ENCODE measurements around the gene NMRK1. TPM values are rescaled to one million over a fixed set of nuclear protein-coding genes. Genes with fewer than 3 reads are reported as not detected.

NMRK1 gene
- total RNA-seq (100 to 1,000 TPM in 2 of 5 experiments, 10 to 100 TPM in 3; 23.4 to 103 (median 58.1) TPM), polyA plus RNA-seq (10 to 100 TPM; 64.3 to 75.5 TPM), total RNA-seq (63.4 reads per million, percentile 76 among the genes with 10 or more reads in this experiment)

GRCh38 chr9:75087824-75088645, at the start of gene NMRK1, which contains the start of gene OSTF1:
Gene NMRK1, minus strand, starts transcription at chr9:75088155. Its CDS starts 5,040 bp downstream, at chr9:75083115.
Gene OSTF1, plus strand, starts transcription at chr9:75088514. Its CDS starts 179 bp downstream, at chr9:75088693.
- peak within 1 kb of the TSS; percentile 92 for H3K27ac ChIP-seq (ENCODE audit: low read depth, low read length)
- H3K4me1 ChIP-seq (ENCODE audit: control insufficient read depth in 2 of 2, insufficient read depth in 2 of 2, low read length in 2 of 2), result peaks cover 29 to 46% of the 10 kb centered on the region in 2 donors
- peak; percentile 93 for ATAC-seq
- H3K4me3 ChIP-seq (ENCODE audit: low read length), result peak within 1 kb of the TSS; percentile 76
- H3K27me3 ChIP-seq (ENCODE audit: control insufficient read depth in 2 of 2, insufficient read depth in 2 of 2, low read length in 2 of 2), result no peaks in the 10 kb centered on the region
- peaks cover 57 to 82% (median 75%) of the 10 kb centered on the region in 7 donors for H3K4me1 Mint-ChIP-seq
- H3K27me3 Mint-ChIP-seq, result no peaks in the 10 kb centered on the region
- no peaks in the 10 kb centered on the region for H3K9me3 Mint-ChIP-seq
- H3K36me3 Mint-ChIP-seq, result peaks cover 0 to 13% (median under 1%) of the 10 kb centered on the region in 5 donors
- peak within 1 kb of the TSS; percentile 91 to 98 (median 94) for H3K27ac Mint-ChIP-seq
- peaks cover 0 to 9% (median 0%) of the 10 kb centered on the region in 3 experiments for H3K36me3 ChIP-seq (ENCODE audit: control insufficient read depth in 2 of 3, insufficient read depth in 3 of 3, low read length in 3 of 3)
- peak; percentile 89 to 95 (median 95) for DNase-seq
- intact Hi-C loops (cut with micrococcal nuclease), result loop anchor here (1.0 to 10.0 kb wide), 18 partner anchors 11 to 1933 kb away; partner anchors contain the start of genes CARNMT1 (in 2 of the 2), GCNT1 (in 2 of the 2), PCSK5 (in 2 of the 2) and RFK (in 2 of the 2)
- ChIA-PET POLR2A (interaction anchor here (0.6 to 7.2 kb wide), 22 partner anchors 8 to 136 kb away, joined by 3 to 60 read pairs (median 4); partner anchors contain the start of genes C9orf40 and CARNMT1), CTCF (interaction anchor here (1.0 to 1.8 kb wide), 6 partner anchors 12 to 1306 kb away, joined by 3 to 7 read pairs (median 4); partner anchors contain the start of genes CARNMT1 and RFK)
- H3K4me3 Mint-ChIP-seq, result peak within 1 kb of the TSS; percentile 89 to 100 (median 99)
- H3K9me3 ChIP-seq (ENCODE audit: control insufficient read depth in 2 of 3, low read length in 3 of 3), result no peaks in the 10 kb centered on the region

GRCh38 chr9:75134495-75134894, 46.5 kb upstream of the NMRK1 start:
- ATAC-seq (no peak), DNase-seq (no peak)
- Histone ChIP-seq H3K27ac (ENCODE audit: low read depth, low read length) (no peak overlapping the region), H3K4me1 (ENCODE audit: control insufficient read depth in 2 of 2, insufficient read depth in 2 of 2, low read length in 2 of 2) (peaks cover 17 to 19% of the 10 kb centered on the region in 2 donors), H3K9me3 (ENCODE audit: control insufficient read depth in 2 of 3, low read length in 3 of 3) (no peaks in the 10 kb centered on the region), H3K36me3 (ENCODE audit: control insufficient read depth in 2 of 3, insufficient read depth in 3 of 3, low read length in 3 of 3) (peaks cover 0 to 43% (median 10%) of the 10 kb centered on the region in 3 experiments), H3K4me3 (ENCODE audit: low read length) (no peak overlapping the region), H3K27me3 (ENCODE audit: control insufficient read depth in 2 of 2, insufficient read depth in 2 of 2, low read length in 2 of 2) (no peaks in the 10 kb centered on the region)
- Mint-ChIP-seq H3K36me3 (peaks cover 40 to 66% (median 64%) of the 10 kb centered on the region in 5 donors), H3K9me3 (no peaks in the 10 kb centered on the region), H3K27ac (peak overlapping the region in 6 of 9 donors; percentile 56 to 86 (median 75)), H3K27me3 (no peaks in the 10 kb centered on the region), H3K4me1 (peaks cover 11 to 76% (median 63%) of the 10 kb centered on the region in 7 donors), H3K4me3 (no peak overlapping the region)
- CTCF ChIA-PET, result interaction anchor here (1.6 kb wide), 1 partner anchor 51 kb away, joined by 6 read pairs; no protein-coding TSS in a partner anchor
- POLR2A ChIA-PET, result interaction anchor here (0.7 kb wide), 2 partner anchors 40 to 106 kb away, joined by 3 to 4 read pairs; partner anchors contain the start of gene CARNMT1
- intact Hi-C loops (cut with micrococcal nuclease), result no loop called here

- Histone ChIP-seq H3K27ac (ENCODE audit: low read depth, low read length) (peak overlapping the region; percentile 32), H3K9me3 (ENCODE audit: control insufficient read depth in 2 of 3, low read length in 3 of 3) (no peaks in the 10 kb centered on the region), H3K4me1 (ENCODE audit: control insufficient read depth in 2 of 2, insufficient read depth in 2 of 2, low read length in 2 of 2) (peaks cover 8 to 10% of the 10 kb centered on the region in 2 donors), H3K27me3 (ENCODE audit: control insufficient read depth in 2 of 2, insufficient read depth in 2 of 2, low read length in 2 of 2) (no peaks in the 10 kb centered on the region), H3K4me3 (ENCODE audit: low read length) (no peak overlapping the region), H3K36me3 (ENCODE audit: control insufficient read depth in 2 of 3, insufficient read depth in 3 of 3, low read length in 3 of 3) (peaks cover 0 to 43% (median 10%) of the 10 kb centered on the region in 3 experiments)
- ChIA-PET CTCF (interaction anchor here (0.7 kb wide), 1 partner anchor 17 kb away, joined by 4 read pairs; no protein-coding TSS in a partner anchor), POLR2A (interaction anchor here (1.1 kb wide), 1 partner anchor 48 kb away, joined by 3 read pairs; no protein-coding TSS in a partner anchor)
- intact Hi-C loops (cut with micrococcal nuclease), result no loop called here
- H3K36me3 Mint-ChIP-seq, result peaks cover 40 to 76% (median 69%) of the 10 kb centered on the region in 5 donors
- no peaks in the 10 kb centered on the region for H3K9me3 Mint-ChIP-seq
- no peak overlapping the region for H3K4me3 Mint-ChIP-seq
- DNase-seq (no peak), ATAC-seq (no peak)
- peaks cover 12 to 74% (median 61%) of the 10 kb centered on the region in 7 donors for H3K4me1 Mint-ChIP-seq
- peak overlapping the region in 7 of 9 donors; percentile 50 to 88 (median 84) for H3K27ac Mint-ChIP-seq
- no peaks in the 10 kb centered on the region for H3K27me3 Mint-ChIP-seq
Observed at GRCh38 chr9:75133396-75133795, 45.4 kb upstream of the NMRK1 start.

GRCh38 chr9:75132244-75132643, 44.3 kb upstream of the NMRK1 start:
- Mint-ChIP-seq H3K4me1 (peaks cover 8 to 71% (median 58%) of the 10 kb centered on the region in 7 donors), H3K27me3 (no peaks in the 10 kb centered on the region), H3K9me3 (no peaks in the 10 kb centered on the region), H3K36me3 (peaks cover 37 to 68% (median 66%) of the 10 kb centered on the region in 5 donors), H3K27ac (peak overlapping the region; percentile 1 to 74 (median 20)), H3K4me3 (no peak overlapping the region)
- CTCF ChIA-PET, result interaction anchor here (0.5 kb wide), 1 partner anchor 39 kb away, joined by 3 read pairs; no protein-coding TSS in a partner anchor
- ATAC-seq, result no peak
- Histone ChIP-seq H3K27me3 (ENCODE audit: control insufficient read depth in 2 of 2, insufficient read depth in 2 of 2, low read length in 2 of 2) (no peaks in the 10 kb centered on the region), H3K36me3 (ENCODE audit: control insufficient read depth in 2 of 3, insufficient read depth in 3 of 3, low read length in 3 of 3) (peaks cover 0 to 39% (median 10%) of the 10 kb centered on the region in 3 experiments), H3K4me1 (ENCODE audit: control insufficient read depth in 2 of 2, insufficient read depth in 2 of 2, low read length in 2 of 2) (peaks cover 0 to under 1% of the 10 kb centered on the region in 2 donors), H3K27ac (ENCODE audit: low read depth, low read length) (no peak overlapping the region), H3K4me3 (ENCODE audit: low read length) (no peak overlapping the region), H3K9me3 (ENCODE audit: control insufficient read depth in 2 of 3, low read length in 3 of 3) (no peaks in the 10 kb centered on the region)
- DNase-seq, result no peak
- intact Hi-C loops (cut with micrococcal nuclease), result no loop called here
- POLR2A ChIA-PET, result interaction anchor here (1.1 to 2.3 kb wide), 2 partner anchors 16 to 47 kb away, joined by 3 to 8 read pairs; no protein-coding TSS in a partner anchor

GRCh38 chr9:75131700-75132099, 43.7 kb upstream of the NMRK1 start:
- H3K27ac Mint-ChIP-seq, result peak overlapping the region in 7 of 9 donors; percentile 9 to 74 (median 45)
- ChIA-PET POLR2A (interaction anchor here (2.3 kb wide), 1 partner anchor 17 kb away, joined by 8 read pairs; no protein-coding TSS in a partner anchor), CTCF (interaction anchor here (0.5 to 0.7 kb wide), 2 partner anchors 17 to 39 kb away, joined by 3 read pairs; no protein-coding TSS in a partner anchor)
- intact Hi-C loops (cut with micrococcal nuclease), result loop anchor here in 1 of 2 donors (2.0 kb wide), 1 partner anchor 15 kb away; no protein-coding TSS in a partner anchor
- Histone ChIP-seq H3K9me3 (ENCODE audit: control insufficient read depth in 2 of 3, low read length in 3 of 3) (no peaks in the 10 kb centered on the region), H3K27me3 (ENCODE audit: control insufficient read depth in 2 of 2, insufficient read depth in 2 of 2, low read length in 2 of 2) (no peaks in the 10 kb centered on the region), H3K27ac (ENCODE audit: low read depth, low read length) (no peak overlapping the region), H3K36me3 (ENCODE audit: control insufficient read depth in 2 of 3, insufficient read depth in 3 of 3, low read length in 3 of 3) (peaks cover 0 to 37% (median 10%) of the 10 kb centered on the region in 3 experiments), H3K4me1 (ENCODE audit: control insufficient read depth in 2 of 2, insufficient read depth in 2 of 2, low read length in 2 of 2) (peaks cover 0 to 6% of the 10 kb centered on the region in 2 donors), H3K4me3 (ENCODE audit: low read length) (no peak overlapping the region)
- ATAC-seq (no peak), DNase-seq (no peak)
- peaks cover 8 to 71% (median 52%) of the 10 kb centered on the region in 7 donors for H3K4me1 Mint-ChIP-seq
- H3K36me3 Mint-ChIP-seq, result peaks cover 36 to 63% (median 62%) of the 10 kb centered on the region in 5 donors
- no peak overlapping the region for H3K4me3 Mint-ChIP-seq
- H3K27me3 Mint-ChIP-seq, result no peaks in the 10 kb centered on the region
- H3K9me3 Mint-ChIP-seq, result no peaks in the 10 kb centered on the region
